GM12865 (cell line): ENCODE measurements around the gene ZBTB47.

Experiments
- DNase-seq: peaks from one replicate; pipeline ENCODE4 v3.0.0; 2010; ENCODE audit warnings: low read depth
- H3K4me3 ChIP-seq: 2 replicates; pipeline ENCODE4 v1.5.1; 2011; ENCODE audit warnings: mild to moderate bottlenecking, low read depth, low read length, control low read depth
- CTCF ChIP-seq: IDR thresholded peaks from 2 replicates; pipeline ENCODE4 v1.5.1; 2011; ENCODE audit warnings: low read length, control low read depth, low read depth, inconsistent platforms; ENCODE audit not compliant: insufficient read depth; ENCODE audit errors: missing control alignments

The ZBTB47 gene

GRCh38 chr3:42713747-42714146 lies 60.2 kb downstream of the ZBTB47 start:
- DNase-seq, result no peak
- no peak for TF ChIP-seq CTCF
- no peak overlapping the region for H3K4me3 ChIP-seq

- TF ChIP-seq CTCF, result no peak
- H3K4me3 ChIP-seq, result no peak overlapping the region
- DNase-seq, result no peak
These were observed 60.8 kb downstream of the ZBTB47 start for GRCh38 chr3:42714171-42714852.
